ENCODE data around the gene CDC123. TPM values are rescaled to one million over a fixed set of nuclear protein-coding genes. Genes with fewer than 3 reads are reported as not detected.

The CDC123 gene
- polyA plus RNA-seq, 1 donor (not counting 4 experiments of a cell fraction or from before 2014, with no cell fraction given), result 146 TPM

GRCh38 chr10:12187321-12187905 is 8.6 kb upstream of the CDC123 start:
- Histone ChIP-seq H3K27ac (ENCODE audit: control insufficient read depth, insufficient read depth, low read length) (no peak overlapping the region), H3K4me2 (ENCODE audit: control insufficient read depth, extremely low read depth, insufficient read depth, low read depth, low read length) (no peak overlapping the region), H3K27me3 (ENCODE audit: control insufficient read depth, extremely low read depth, insufficient read depth, low read length) (no peaks in the 10 kb centered on the region), H3K9ac (ENCODE audit: control insufficient read depth, extremely low read depth, insufficient read depth, low read length) (no peak overlapping the region), H3K4me1 (ENCODE audit: control insufficient read depth, extremely low read depth, insufficient read depth, low read length) (no peaks in the 10 kb centered on the region), H3K79me2 (ENCODE audit: control insufficient read depth, insufficient read depth, low read length) (peaks cover 52% of the 10 kb centered on the region), H3K9me1 (ENCODE audit: control insufficient read depth, extremely low read depth, insufficient read depth, low read length) (no peaks in the 10 kb centered on the region), H3K9me3 (ENCODE audit: control insufficient read depth, low read depth, low read length) (no peaks in the 10 kb centered on the region), H4K20me1 (ENCODE audit: control insufficient read depth, extremely low read depth, insufficient read depth, low read length) (peaks cover 3% of the 10 kb centered on the region), H3K4me3 (ENCODE audit: control insufficient read depth in 2 of 3, extremely low read depth in 1 of 3, insufficient read depth in 2 of 3, low read depth in 1 of 3, low read length in 3 of 3) (no peak overlapping the region), H3K36me3 (ENCODE audit: control insufficient read depth in 2 of 2, extremely low read depth in 1 of 2, insufficient read depth in 2 of 2, low read length in 2 of 2) (peaks cover 6 to 9% of the 10 kb centered on the region in 2 experiments), H2AFZ (ENCODE audit: control insufficient read depth, low read length) (no peak overlapping the region)
- dilution Hi-C loops (cut with MboI; ENCODE audit: extremely low pct_ligation_motif_present, low sequenced_read_pairs), result no loop called here
- TF ChIP-seq CTCF (optimal IDR thresholded peaks at IDR 0.05 in 1 of 3, IDR thresholded peaks at IDR 0.05 in 1 of 3, conservative IDR thresholded peaks at IDR 0.05 in 1 of 3; ENCODE audit: extremely low read depth in 1 of 3, insufficient read depth in 2 of 3, low read length in 3 of 3) (no peak), EZH2 (IDR thresholded peaks at IDR 0.05; ENCODE audit: low read length) (no peak)
- DNase-seq (ENCODE audit: low read depth, low spot score), result no peak
- no peak for FAIRE-seq

- H3K4me2 ChIP-seq (ENCODE audit: control insufficient read depth, extremely low read depth, insufficient read depth, low read depth, low read length), result no peak overlapping the region
- FAIRE-seq (no peak), DNase-seq (ENCODE audit: low read depth, low spot score) (no peak)
- dilution Hi-C loops (cut with MboI; ENCODE audit: extremely low pct_ligation_motif_present, low sequenced_read_pairs), result no loop called here
- peaks cover 3% of the 10 kb centered on the region for H4K20me1 ChIP-seq (ENCODE audit: control insufficient read depth, extremely low read depth, insufficient read depth, low read length)
- H3K27me3 ChIP-seq (ENCODE audit: control insufficient read depth, extremely low read depth, insufficient read depth, low read length), result no peaks in the 10 kb centered on the region
- H3K9ac ChIP-seq (ENCODE audit: control insufficient read depth, extremely low read depth, insufficient read depth, low read length), result no peak overlapping the region
- H3K27ac ChIP-seq (ENCODE audit: control insufficient read depth, insufficient read depth, low read length), result no peak overlapping the region
- H3K79me2 ChIP-seq (ENCODE audit: control insufficient read depth, insufficient read depth, low read length), result peaks cover 65% of the 10 kb centered on the region
- H3K4me3 ChIP-seq (ENCODE audit: control insufficient read depth in 2 of 3, extremely low read depth in 1 of 3, insufficient read depth in 2 of 3, low read depth in 1 of 3, low read length in 3 of 3), result no peak overlapping the region
- peaks cover 6 to 8% of the 10 kb centered on the region in 2 experiments for H3K36me3 ChIP-seq (ENCODE audit: control insufficient read depth in 2 of 2, extremely low read depth in 1 of 2, insufficient read depth in 2 of 2, low read length in 2 of 2)
- no peaks in the 10 kb centered on the region for H3K9me1 ChIP-seq (ENCODE audit: control insufficient read depth, extremely low read depth, insufficient read depth, low read length)
- H3K4me1 ChIP-seq (ENCODE audit: control insufficient read depth, extremely low read depth, insufficient read depth, low read length), result peaks cover 7% of the 10 kb centered on the region
- no peak overlapping the region for H2AFZ ChIP-seq (ENCODE audit: control insufficient read depth, low read length)
- TF ChIP-seq CTCF (optimal IDR thresholded peaks at IDR 0.05 in 1 of 3, IDR thresholded peaks at IDR 0.05 in 1 of 3, conservative IDR thresholded peaks at IDR 0.05 in 1 of 3; ENCODE audit: extremely low read depth in 1 of 3, insufficient read depth in 2 of 3, low read length in 3 of 3) (no peak), EZH2 (IDR thresholded peaks at IDR 0.05; ENCODE audit: low read length) (no peak)
- no peaks in the 10 kb centered on the region for H3K9me3 ChIP-seq (ENCODE audit: control insufficient read depth, low read depth, low read length)
Observed at GRCh38 chr10:12188656-12189055, 7.3 kb upstream of the CDC123 start.

Data from keratinocyte (primary cell).